ENCODE results near the gene ATP6V0A1. TPM values are rescaled to one million over a fixed set of nuclear protein-coding genes. Genes with fewer than 3 reads are reported as not detected.
"Not testable (repeated sequence)": the region's sequence is repeated elsewhere in the genome, so short reads cannot be mapped to it uniquely, and the experiment has no call there.

The ATP6V0A1 gene
- total RNA-seq, result 10 to 100 TPM in 1 of 2 donors, 1 to 10 TPM in 1; 6.7 to 13.9 TPM

GRCh38 chr17:42458497-42459255 is at the start of gene ATP6V0A1:
Gene ATP6V0A1 (plus strand): TSS chr17:42458878. CDS start chr17:42460895, 2,017 bp downstream.
- Mint-ChIP-seq H3K27ac (peak within 1 kb of the TSS; percentile 67 to 87), H3K4me1 (ENCODE audit: low read depth in 2 of 2) (peaks cover 40 to 42% of the 10 kb centered on the region in 2 donors), H3K9me3 (no peaks in the 10 kb centered on the region), H3K27me3 (peaks cover 20 to 26% of the 10 kb centered on the region in 2 donors), H3K36me3 (peaks cover 4% of the 10 kb centered on the region), H3K4me3 (peak within 1 kb of the TSS; percentile 92)
- ATAC-seq (peak; percentile 95 to 96), DNase-seq (ENCODE audit: low spot score) (peak; percentile 87)

DNA sequence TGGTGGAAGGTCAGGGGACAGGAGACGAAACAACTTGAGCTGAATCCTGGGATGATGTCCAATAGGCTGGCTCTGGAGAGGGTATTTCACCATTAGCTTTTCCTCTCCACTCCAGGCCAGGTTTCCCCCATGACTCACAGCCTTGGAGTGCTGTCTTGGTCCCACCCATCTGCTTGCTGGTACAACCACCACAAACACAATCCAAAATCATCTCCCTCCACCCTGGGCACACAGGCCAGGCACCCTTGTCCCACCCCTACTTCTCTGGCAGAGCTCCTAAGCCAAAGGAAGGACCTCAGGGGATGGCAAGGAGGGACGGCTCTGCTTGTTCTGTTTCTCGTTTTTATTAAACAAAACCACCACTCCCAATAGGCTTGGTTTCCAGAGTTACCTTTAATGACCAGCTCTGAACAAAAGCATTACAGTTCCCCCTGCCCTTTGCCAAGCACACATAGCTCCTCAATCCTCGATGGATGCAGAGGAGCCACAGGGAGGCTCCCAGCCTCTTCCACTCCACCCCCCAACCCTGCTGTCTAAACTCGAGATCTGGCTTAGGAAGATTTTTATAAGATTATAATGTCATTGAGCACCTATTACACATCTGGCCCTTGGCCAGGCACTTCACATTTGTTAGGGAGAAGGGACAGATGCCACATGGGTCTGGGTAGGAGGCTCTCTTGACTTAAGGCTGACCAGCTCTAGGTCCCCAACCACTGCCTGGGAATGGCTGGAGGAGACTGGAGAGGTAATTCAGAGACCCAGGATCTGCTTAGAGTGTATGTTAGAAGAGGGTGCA is 49.0 kb upstream of the ATP6V0A1 start:
- no peak for ATAC-seq
- DNase-seq (ENCODE audit: low spot score), result no peak
- no peaks in the 10 kb centered on the region for H3K9me3 Mint-ChIP-seq
- no peaks in the 10 kb centered on the region for H3K36me3 Mint-ChIP-seq
- peaks cover 0 to 3% of the 10 kb centered on the region in 2 donors for H3K27me3 Mint-ChIP-seq
- H3K4me3 Mint-ChIP-seq, result no peak overlapping the region
- H3K27ac Mint-ChIP-seq, result peak overlapping the region in 1 of 2 donors; percentile 15
- H3K4me1 Mint-ChIP-seq (ENCODE audit: low read depth in 2 of 2), result peaks cover 5 to 9% of the 10 kb centered on the region in 2 donors

DNA sequence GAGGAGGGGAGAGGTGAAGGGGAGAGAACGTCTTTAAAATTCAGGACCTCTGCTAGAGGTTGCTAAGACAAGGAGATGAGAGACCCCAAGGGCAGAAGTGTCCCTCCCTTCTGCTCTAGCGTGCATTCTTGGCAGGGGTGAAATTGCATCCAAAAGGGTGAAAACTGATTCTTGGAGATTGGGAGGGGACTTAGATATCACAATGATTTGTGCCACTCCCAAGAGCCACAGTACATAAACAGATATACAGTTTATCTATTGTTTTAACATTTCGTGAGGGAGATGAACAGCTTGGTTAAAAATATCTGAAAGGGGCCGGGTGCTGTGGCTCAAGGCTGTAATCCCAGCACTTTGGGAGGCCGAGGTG is 48.4 kb upstream of the ATP6V0A1 start:
- Mint-ChIP-seq H3K36me3 (no peaks in the 10 kb centered on the region), H3K27me3 (peaks cover 0 to 7% of the 10 kb centered on the region in 2 donors), H3K27ac (peak overlapping the region in 1 of 2 donors; percentile 15), H3K4me3 (no peak overlapping the region), H3K9me3 (no peaks in the 10 kb centered on the region), H3K4me1 (ENCODE audit: low read depth in 2 of 2) (peaks cover 9 to 13% of the 10 kb centered on the region in 2 donors)
- ATAC-seq, result no peak
- DNase-seq (ENCODE audit: low spot score), result no peak

DNA sequence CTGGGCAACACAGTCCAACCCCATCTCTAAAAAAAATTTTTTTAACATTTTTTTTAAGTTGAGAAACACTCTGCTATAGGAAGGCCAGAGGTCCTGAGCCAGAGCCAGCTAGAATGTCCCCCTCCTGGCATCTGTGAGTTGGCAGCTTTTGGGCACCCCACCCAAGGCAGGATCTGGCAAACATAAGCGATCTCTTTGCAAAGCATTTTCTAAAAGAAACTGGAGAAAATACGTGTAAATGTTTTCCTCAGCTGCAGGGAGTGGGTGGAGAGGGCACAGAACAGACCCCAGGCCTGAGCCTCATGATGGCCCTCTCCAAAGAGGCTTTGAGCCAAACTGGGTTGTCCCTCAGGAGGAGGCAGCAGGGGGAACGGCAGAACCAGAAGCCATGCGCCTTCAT is 47.3 kb upstream of the ATP6V0A1 start:
- H3K4me3 Mint-ChIP-seq, result no peak overlapping the region
- no peak overlapping the region for H3K27ac Mint-ChIP-seq
- ATAC-seq, result no peak
- H3K9me3 Mint-ChIP-seq, result no peaks in the 10 kb centered on the region
- DNase-seq (ENCODE audit: low spot score), result no peak
- peaks cover 0 to 10% of the 10 kb centered on the region in 2 donors for H3K27me3 Mint-ChIP-seq
- H3K36me3 Mint-ChIP-seq, result no peaks in the 10 kb centered on the region
- peaks cover 9 to 10% of the 10 kb centered on the region in 2 donors for H3K4me1 Mint-ChIP-seq (ENCODE audit: low read depth in 2 of 2)

DNA sequence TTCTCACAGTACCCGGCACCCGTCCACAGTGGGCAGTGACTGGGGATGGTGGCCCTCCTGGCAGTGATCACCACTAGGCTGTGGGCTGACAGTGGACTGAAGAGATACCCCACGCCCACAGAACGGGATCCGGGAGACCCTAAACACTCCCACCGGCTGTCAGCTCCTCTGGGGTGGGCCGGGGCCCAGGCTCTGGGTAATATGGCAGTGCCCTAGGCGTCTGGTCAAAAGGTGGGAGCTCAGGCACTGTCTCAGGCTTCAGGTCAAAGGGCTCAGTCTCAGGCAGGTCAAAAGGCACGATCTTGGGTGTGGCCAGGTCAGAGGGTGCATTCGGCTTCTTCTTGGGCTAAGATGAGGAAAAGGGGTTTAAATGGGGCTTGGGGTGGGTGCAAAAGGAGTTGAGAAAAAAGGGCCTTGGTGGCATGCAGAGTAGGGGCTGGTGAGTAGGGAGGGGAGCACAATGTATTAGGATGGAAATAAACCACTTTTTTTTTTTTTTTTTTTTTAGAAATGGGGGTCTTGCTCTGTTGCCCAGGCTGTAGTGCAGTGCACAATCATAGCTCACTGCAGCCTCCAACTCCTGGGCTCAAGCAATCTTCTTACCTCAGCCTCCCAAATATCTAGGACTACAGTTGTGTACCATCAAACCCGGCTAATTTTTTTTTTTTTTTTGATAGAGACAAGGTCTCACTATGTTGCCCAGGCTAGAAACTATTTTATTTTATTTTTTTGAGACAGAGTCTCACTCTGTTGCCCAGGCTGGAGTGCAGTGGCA is 46.6 kb upstream of the ATP6V0A1 start:
- DNase-seq (ENCODE audit: low spot score) (no peak), ATAC-seq (peak in 1 of 2 donors; percentile 29)
- Mint-ChIP-seq H3K36me3 (no peaks in the 10 kb centered on the region), H3K4me3 (no peak overlapping the region), H3K9me3 (no peaks in the 10 kb centered on the region), H3K4me1 (ENCODE audit: low read depth in 2 of 2) (peaks cover 9 to 10% of the 10 kb centered on the region in 2 donors), H3K27ac (no peak overlapping the region), H3K27me3 (peaks cover 0 to 10% of the 10 kb centered on the region in 2 donors)

- Mint-ChIP-seq H3K4me1 (ENCODE audit: low read depth in 2 of 2) (peaks cover 3 to 5% of the 10 kb centered on the region in 2 donors), H3K4me3 (no peak overlapping the region), H3K27me3 (peaks cover 0 to 7% of the 10 kb centered on the region in 2 donors), H3K27ac (no peak overlapping the region), H3K36me3 (no peaks in the 10 kb centered on the region), H3K9me3 (no peaks in the 10 kb centered on the region)
- ATAC-seq (no peak), DNase-seq (ENCODE audit: low spot score) (no peak)
Measured at GRCh38 chr17:42413464-42414040, 45.1 kb upstream of the ATP6V0A1 start.

DNA sequence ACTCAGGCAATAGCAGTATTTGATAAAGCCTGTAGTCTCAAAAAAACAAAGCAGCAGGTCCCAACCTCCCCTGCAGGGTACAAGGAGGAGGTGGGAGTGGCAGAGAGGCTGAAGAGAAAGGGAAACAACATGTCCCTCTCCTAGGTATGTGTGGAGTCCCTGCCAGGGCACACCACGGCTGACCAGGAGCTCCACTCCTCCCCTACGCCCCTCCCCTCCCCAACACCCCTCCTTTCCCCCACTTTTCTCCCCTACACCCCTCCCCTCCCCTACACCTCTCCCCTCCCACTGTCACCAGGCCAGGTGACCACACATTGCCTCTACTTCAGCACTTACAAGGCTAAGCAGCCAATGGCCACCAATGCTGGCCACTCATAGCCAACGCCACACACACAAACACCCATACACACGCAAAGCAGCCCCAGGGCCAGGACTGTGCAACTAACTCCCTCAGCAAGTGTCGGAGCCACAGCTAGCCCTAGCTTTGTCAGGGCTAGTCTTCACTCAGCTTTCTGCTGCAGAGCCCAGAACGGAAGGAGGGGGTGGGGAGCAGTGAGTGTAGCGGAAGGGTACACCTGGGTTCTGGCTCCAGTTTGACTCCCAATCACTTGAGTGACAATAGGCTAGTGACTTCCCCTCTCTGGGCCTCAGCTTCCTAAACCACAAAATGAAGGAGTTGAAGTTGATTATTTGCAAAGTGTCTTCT is 43.8 kb upstream of the ATP6V0A1 start:
- H3K36me3 Mint-ChIP-seq, result no peaks in the 10 kb centered on the region
- peak in 1 of 2 donors; percentile 38 for ATAC-seq
- H3K9me3 Mint-ChIP-seq, result no peaks in the 10 kb centered on the region
- H3K27ac Mint-ChIP-seq, result no peak overlapping the region
- peaks cover 0 to 10% of the 10 kb centered on the region in 2 donors for H3K27me3 Mint-ChIP-seq
- no peak overlapping the region for H3K4me3 Mint-ChIP-seq
- peaks cover 5 to 6% of the 10 kb centered on the region in 2 donors for H3K4me1 Mint-ChIP-seq (ENCODE audit: low read depth in 2 of 2)
- DNase-seq (ENCODE audit: low spot score), result no peak

GRCh38 chr17:42417981-42418380 is 40.7 kb upstream of the ATP6V0A1 start:
- H3K9me3 Mint-ChIP-seq; DNase-seq (ENCODE audit: low spot score); H3K4me1 Mint-ChIP-seq (ENCODE audit: low read depth in 2 of 2); H3K27ac Mint-ChIP-seq; H3K36me3 Mint-ChIP-seq; H3K4me3 Mint-ChIP-seq; ATAC-seq: not testable (repeated sequence)
- H3K27me3 Mint-ChIP-seq, result peaks cover 23 to 30% of the 10 kb centered on the region in 2 donors

DNA sequence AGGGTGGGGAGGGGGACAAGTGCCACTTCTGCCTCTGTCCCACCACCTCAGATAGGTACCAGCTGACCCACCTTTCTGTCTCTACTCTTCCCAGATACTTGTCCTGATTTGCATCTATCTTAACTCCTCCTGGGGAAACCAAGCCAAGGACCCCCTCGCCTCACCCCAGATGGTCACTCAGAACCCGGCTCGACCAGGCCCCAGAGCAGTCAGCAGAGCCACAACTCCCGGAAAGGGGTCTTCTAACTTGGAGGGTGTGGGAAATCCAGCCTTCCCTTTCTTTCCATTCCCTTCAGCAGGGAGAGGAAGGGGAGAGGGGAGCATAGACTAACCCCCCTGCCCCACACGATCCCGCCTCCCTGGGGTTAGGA is 37.6 kb upstream of the ATP6V0A1 start:
- no peak for ATAC-seq
- H3K4me3 Mint-ChIP-seq, result peak overlapping the region; percentile 62
- peaks cover 5 to 9% of the 10 kb centered on the region in 2 donors for H3K4me1 Mint-ChIP-seq (ENCODE audit: low read depth in 2 of 2)
- H3K9me3 Mint-ChIP-seq, result no peaks in the 10 kb centered on the region
- no peaks in the 10 kb centered on the region for H3K36me3 Mint-ChIP-seq
- H3K27ac Mint-ChIP-seq, result no peak overlapping the region
- DNase-seq (ENCODE audit: low spot score), result no peak
- H3K27me3 Mint-ChIP-seq, result peaks cover 25 to 29% of the 10 kb centered on the region in 2 donors

- H3K9me3 Mint-ChIP-seq, result no peaks in the 10 kb centered on the region
- peaks cover 5 to 9% of the 10 kb centered on the region in 2 donors for H3K4me1 Mint-ChIP-seq (ENCODE audit: low read depth in 2 of 2)
- H3K27ac Mint-ChIP-seq, result no peak overlapping the region
- H3K27me3 Mint-ChIP-seq, result peaks cover 25 to 29% of the 10 kb centered on the region in 2 donors
- DNase-seq (ENCODE audit: low spot score) (no peak), ATAC-seq (peak; percentile 42 to 55)
- H3K36me3 Mint-ChIP-seq, result no peaks in the 10 kb centered on the region
- peak overlapping the region; percentile 62 for H3K4me3 Mint-ChIP-seq
Measured at GRCh38 chr17:42421507-42422338, 37.0 kb upstream of the ATP6V0A1 start.

DNA sequence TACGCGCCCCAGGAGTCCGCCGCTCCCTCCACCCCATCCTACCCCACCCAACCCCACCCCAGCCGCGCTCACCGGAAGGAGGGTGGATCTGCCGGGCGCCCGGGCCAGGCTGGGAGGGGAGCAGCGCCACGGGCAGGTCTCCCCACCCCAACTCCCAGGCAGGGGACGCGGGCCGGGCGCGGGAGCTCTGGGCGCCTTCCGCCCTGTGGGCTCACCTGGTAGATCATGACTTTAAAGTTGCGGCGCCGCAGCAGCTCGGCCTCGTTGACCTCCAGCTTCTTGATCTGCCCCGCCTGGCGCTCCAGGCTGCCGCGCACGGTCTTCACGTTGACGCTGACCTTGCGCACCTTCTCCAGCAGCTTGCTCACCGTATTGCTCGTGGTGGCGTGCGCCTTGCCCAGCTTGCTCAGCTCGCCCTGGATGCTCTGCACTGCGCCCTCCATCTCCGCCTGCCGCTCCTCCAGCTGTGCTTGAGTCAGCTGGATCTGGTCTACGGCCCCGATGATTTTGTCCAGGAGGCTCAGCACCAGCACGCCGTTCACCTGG is 36.2 kb upstream of the ATP6V0A1 start:
- peak; percentile 47 to 58 for ATAC-seq
- peaks cover 5 to 9% of the 10 kb centered on the region in 2 donors for H3K4me1 Mint-ChIP-seq (ENCODE audit: low read depth in 2 of 2)
- DNase-seq (ENCODE audit: low spot score), result no peak
- peak overlapping the region; percentile 74 for H3K4me3 Mint-ChIP-seq
- H3K27me3 Mint-ChIP-seq, result peaks cover 26 to 29% of the 10 kb centered on the region in 2 donors
- H3K9me3 Mint-ChIP-seq, result no peaks in the 10 kb centered on the region
- no peaks in the 10 kb centered on the region for H3K36me3 Mint-ChIP-seq
- H3K27ac Mint-ChIP-seq, result no peak overlapping the region
